GM19240 (cell line): ENCODE data around the gene ROM1.
"Not testable (repeated sequence)": the region's sequence is repeated elsewhere in the genome, so short reads cannot be mapped to it uniquely, and the experiment has no call there.

Experiments
- DNase-seq: peaks from one replicate; pipeline ENCODE4 v3.0.0; 2011; ENCODE audit warnings: low spot score; ENCODE audit not compliant: insufficient read length

The ROM1 gene

DNA sequence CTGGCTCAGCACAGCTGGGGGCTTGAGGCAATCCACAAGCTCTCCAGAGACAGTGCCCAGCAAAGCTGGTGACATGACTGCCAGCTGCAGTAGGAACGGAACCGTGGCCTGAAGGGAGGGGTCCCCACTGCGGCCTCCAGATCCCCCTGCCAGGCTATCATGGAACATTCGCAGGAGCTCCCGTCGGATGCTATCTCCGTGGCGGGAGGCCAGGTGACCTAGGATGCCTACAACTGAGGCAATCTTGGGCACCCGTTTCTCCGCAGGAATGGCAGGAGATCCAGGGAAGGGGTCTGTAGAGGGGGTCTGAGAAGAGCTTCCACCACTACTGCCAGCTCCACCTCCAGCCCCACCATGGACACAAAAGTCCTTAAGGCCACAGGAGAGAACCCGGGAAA, 35.9 kb downstream of the ROM1 start:
- DNase-seq: no peak

GRCh38 chr11:62649486-62649885, 36.4 kb downstream of the ROM1 start:
- DNase-seq: no peak

DNA sequence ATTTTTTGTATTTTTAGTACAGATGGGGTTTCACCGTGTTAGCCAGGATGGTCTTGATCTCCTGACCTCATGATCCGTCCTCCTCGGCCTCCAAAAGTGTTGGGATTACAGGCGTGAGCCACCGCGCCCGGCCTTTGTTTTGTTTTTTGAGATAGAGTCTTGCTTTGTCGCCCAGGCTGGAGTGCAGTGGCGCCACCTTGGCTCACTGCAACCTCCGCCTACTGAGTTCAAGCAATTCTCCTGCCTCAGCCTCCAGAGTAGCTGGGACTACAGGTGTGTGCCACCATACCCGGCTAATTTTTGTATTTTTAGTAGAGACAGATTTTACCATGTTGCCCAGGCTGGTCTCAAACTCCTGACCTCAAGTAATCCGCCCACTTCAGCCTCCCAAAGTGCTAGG, 37.2 kb downstream of the ROM1 start:
- DNase-seq: not testable (repeated sequence)

DNA sequence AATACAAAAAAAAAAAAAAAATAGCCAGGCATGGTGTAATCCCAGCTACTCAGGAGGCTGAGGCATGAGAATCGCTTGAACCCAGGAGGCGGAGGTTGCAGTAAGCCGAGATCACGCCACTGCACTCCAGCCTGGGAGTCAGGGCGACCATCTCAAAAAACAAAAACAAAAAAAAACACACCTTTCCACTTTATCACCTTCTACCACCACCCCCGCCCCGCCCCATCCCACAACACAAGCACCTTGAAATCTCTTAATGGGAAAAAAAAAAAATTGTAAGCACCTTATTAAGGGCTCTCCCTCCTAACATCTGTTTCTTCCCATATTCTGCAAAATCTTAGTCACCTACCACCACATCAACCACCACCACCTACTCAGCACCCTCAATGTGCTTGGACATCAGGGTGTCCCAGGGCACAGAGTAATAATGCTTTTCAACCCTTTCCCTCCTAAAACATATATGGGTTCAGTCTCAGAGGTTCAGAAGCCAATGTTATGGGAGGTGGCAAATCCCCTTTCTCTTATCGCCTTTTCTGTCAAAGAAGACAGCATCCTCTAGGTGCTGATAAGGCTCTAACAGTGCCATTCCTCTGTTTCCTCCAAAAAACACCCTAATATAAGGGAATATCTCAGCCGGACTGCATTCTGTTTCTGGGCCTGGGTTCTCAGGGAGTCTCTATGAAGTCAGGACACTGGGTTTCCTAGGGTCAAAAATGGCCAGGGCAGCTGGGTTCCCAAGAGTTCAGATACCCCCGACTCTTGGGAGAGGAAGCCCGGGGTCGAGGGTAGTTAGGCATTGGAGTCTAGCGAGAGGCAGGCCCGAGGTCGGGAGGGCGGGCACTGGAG, 39.3 kb downstream of the ROM1 start:
- DNase-seq: no peak

- no peak for DNase-seq
Observed at GRCh38 chr11:62654297-62654696, 41.2 kb downstream of the ROM1 start.

- no peak for DNase-seq
Observed at GRCh38 chr11:62656796-62657429, 43.9 kb downstream of the ROM1 start.

DNA sequence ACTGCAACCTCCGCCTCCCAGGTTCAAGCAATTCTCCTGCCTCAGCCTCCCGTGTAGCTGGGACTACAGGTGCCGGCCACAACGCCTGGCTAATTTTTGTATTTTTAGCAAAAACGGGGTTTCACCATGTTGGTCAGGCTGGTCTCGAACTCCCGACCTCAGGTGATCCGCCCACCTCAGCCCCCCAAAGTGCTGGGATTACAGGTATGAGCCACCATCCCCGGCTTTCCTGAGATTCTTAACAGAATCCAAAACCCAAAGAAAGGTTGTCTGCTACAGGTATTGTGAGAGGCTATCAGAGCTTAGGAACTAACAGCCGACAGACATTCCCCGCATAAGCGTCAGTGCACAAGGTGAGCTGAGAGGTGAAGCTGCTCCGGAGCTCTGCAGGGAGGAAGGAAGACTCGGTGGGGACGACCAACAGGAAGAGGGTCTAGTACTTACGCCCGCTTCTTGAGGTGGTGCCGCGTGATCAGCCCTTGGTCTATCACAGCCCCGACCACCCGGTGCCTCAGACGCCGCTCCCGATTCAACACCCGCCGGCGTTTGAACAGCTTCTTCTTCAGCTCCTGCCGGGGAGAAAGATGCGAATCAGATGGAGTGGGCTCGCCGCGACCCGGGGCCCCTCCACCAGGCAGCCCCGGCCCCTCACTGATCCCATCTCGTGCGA, 51.5 kb downstream of the ROM1 start:
- peak; percentile 33 for DNase-seq
